Karpas-422 (cell line): Measurements from ENCODE around the gene HIVEP3. TPM values are rescaled to one million over a fixed set of nuclear protein-coding genes. Genes with fewer than 3 reads are reported as not detected.

ENCODE experiments used
- DNase-seq: peaks from one replicate; pipeline ENCODE4 v3.0.0-alpha.2; 2015
- H2AFZ ChIP-seq: fragments of 200-600 bp; sonication (generic); 2 replicates; pipeline ENCODE4 v1.6.1; 2014; ENCODE audit warnings: antibody characterized with exemption, low read length, mixed read lengths
- H3K27ac ChIP-seq: fragments of 200-600 bp; sonication (generic); 2 replicates; pipeline ENCODE4 v1.5.1; 2014; ENCODE audit warnings: mild to moderate bottlenecking, low read length, moderate library complexity
- H3K27me3 ChIP-seq: fragments of 200-600 bp; sonication (generic); 2 replicates; pipeline ENCODE4 v1.6.1; 2014; ENCODE audit warnings: low read length, mixed read lengths
- H3K36me3 ChIP-seq: fragments of 200-600 bp; sonication (generic); 2 replicates; pipeline ENCODE4 v1.6.1; 2014; ENCODE audit warnings: low read length, mixed read lengths; ENCODE audit not compliant: insufficient read depth
- H3K4me1 ChIP-seq: fragments of 200-600 bp; sonication (generic); 2 replicates; pipeline ENCODE4 v1.6.1; 2014; ENCODE audit warnings: mild to moderate bottlenecking, low read length, mixed read lengths
- H3K4me2 ChIP-seq: fragments of 200-600 bp; sonication (generic); 2 replicates; pipeline ENCODE4 v1.6.1; 2014; ENCODE audit warnings: low read length, low read depth, mild to moderate bottlenecking; ENCODE audit not compliant: poor library complexity, severe bottlenecking
- H3K4me3 ChIP-seq: fragments of 200-600 bp; sonication (generic); 2 replicates; pipeline ENCODE4 v1.5.1; 2014; ENCODE audit warnings: mild to moderate bottlenecking, antibody characterized with exemption, low read length, mixed read lengths
- H3K79me2 ChIP-seq: fragments of 200-600 bp; sonication (generic); 2 replicates; pipeline ENCODE4 v1.6.1; 2014; ENCODE audit warnings: mild to moderate bottlenecking, low read length, mixed read lengths
- H3K9ac ChIP-seq: fragments of 200-600 bp; sonication (generic); 2 replicates; pipeline ENCODE4 v1.6.0; 2014; ENCODE audit warnings: low read length
- H3K9me2 ChIP-seq: fragments of 200-600 bp; sonication (generic), shearing (Covaris generic); replicated peaks from 2 replicates; pipeline ENCODE4 v1.6.0; 2014; ENCODE audit warnings: mild to moderate bottlenecking, low read length, moderate library complexity; ENCODE audit not compliant: insufficient read depth
- H3K9me3 ChIP-seq: fragments of 300-700, 200-600 bp; sonication (generic); 2 replicates; pipeline ENCODE4 v1.6.1; 2014; ENCODE audit warnings: low read length, mixed read lengths
- H4K20me1 ChIP-seq: fragments of 200-600 bp; sonication (generic); 2 replicates; pipeline ENCODE4 v1.6.1; 2014; ENCODE audit warnings: mild to moderate bottlenecking, antibody characterized with exemption, low read length, low read depth; ENCODE audit not compliant: insufficient read depth
- total RNA-seq: library from RNA; depleted of rRNA; stranded (reverse); fragments of >200 nt; shearing (Covaris generic); gene quantifications from 2 replicates; pipeline ENCODE4 v1.2.3, GENCODE V29; 2014; ENCODE audit warnings: low replicate concordance

The HIVEP3 gene
- total RNA-seq, 1 experiment from 2014 or later = 1.3 TPM

GRCh38 chr1:41480204-41481108 is 438.3 kb downstream of the HIVEP3 start:
- H3K4me3 ChIP-seq = no peak overlapping the region
- no peak for DNase-seq
- no peaks in the 10 kb centered on the region for H3K4me1 ChIP-seq
- H3K36me3 ChIP-seq = no peaks in the 10 kb centered on the region
- no peaks in the 10 kb centered on the region for H3K9me3 ChIP-seq
- H3K27me3 ChIP-seq = no peaks in the 10 kb centered on the region
- no peak overlapping the region for H3K27ac ChIP-seq
- no peaks in the 10 kb centered on the region for H3K79me2 ChIP-seq
- H3K9me2 ChIP-seq = no peaks in the 10 kb centered on the region
- no peaks in the 10 kb centered on the region for H4K20me1 ChIP-seq
- H3K4me2 ChIP-seq = no peak overlapping the region
- H2AFZ ChIP-seq = no peak overlapping the region
- no peak overlapping the region for H3K9ac ChIP-seq

GRCh38 chr1:41479808-41480160 is 438.9 kb downstream of the HIVEP3 start:
- H3K4me3 ChIP-seq = no peak overlapping the region
- H3K9me2 ChIP-seq = no peaks in the 10 kb centered on the region
- H3K9ac ChIP-seq = no peak overlapping the region
- H3K4me2 ChIP-seq = no peak overlapping the region
- H4K20me1 ChIP-seq = no peaks in the 10 kb centered on the region
- no peak overlapping the region for H2AFZ ChIP-seq
- no peaks in the 10 kb centered on the region for H3K36me3 ChIP-seq
- no peak overlapping the region for H3K27ac ChIP-seq
- H3K9me3 ChIP-seq = no peaks in the 10 kb centered on the region
- no peak for DNase-seq
- H3K4me1 ChIP-seq = no peaks in the 10 kb centered on the region
- H3K27me3 ChIP-seq = no peaks in the 10 kb centered on the region
- no peaks in the 10 kb centered on the region for H3K79me2 ChIP-seq

- H3K4me1 ChIP-seq = no peaks in the 10 kb centered on the region
- H3K4me2 ChIP-seq = no peak overlapping the region
- no peaks in the 10 kb centered on the region for H3K9me3 ChIP-seq
- no peak overlapping the region for H3K4me3 ChIP-seq
- H3K36me3 ChIP-seq = no peaks in the 10 kb centered on the region
- no peaks in the 10 kb centered on the region for H4K20me1 ChIP-seq
- no peaks in the 10 kb centered on the region for H3K27me3 ChIP-seq
- no peak overlapping the region for H2AFZ ChIP-seq
- H3K9me2 ChIP-seq = no peaks in the 10 kb centered on the region
- DNase-seq = no peak
- no peaks in the 10 kb centered on the region for H3K79me2 ChIP-seq
- H3K27ac ChIP-seq = no peak overlapping the region
- H3K9ac ChIP-seq = no peak overlapping the region
These were observed 439.5 kb downstream of the HIVEP3 start for GRCh38 chr1:41479000-41479807.

- Histone ChIP-seq H3K4me3 (no peak overlapping the region), H3K27me3 (no peaks in the 10 kb centered on the region), H3K9ac (no peak overlapping the region), H3K9me2 (no peaks in the 10 kb centered on the region), H4K20me1 (no peaks in the 10 kb centered on the region), H3K9me3 (no peaks in the 10 kb centered on the region), H2AFZ (no peak overlapping the region), H3K4me1 (no peaks in the 10 kb centered on the region), H3K4me2 (no peak overlapping the region), H3K79me2 (no peaks in the 10 kb centered on the region), H3K27ac (no peak overlapping the region), H3K36me3 (no peaks in the 10 kb centered on the region)
- no peak for DNase-seq
These were observed 440.5 kb downstream of the HIVEP3 start for GRCh38 chr1:41478118-41478748.

GRCh38 chr1:41476807-41477361 is 441.8 kb downstream of the HIVEP3 start:
- H3K9ac ChIP-seq = no peak overlapping the region
- no peak overlapping the region for H3K4me2 ChIP-seq
- H3K27me3 ChIP-seq = no peaks in the 10 kb centered on the region
- no peaks in the 10 kb centered on the region for H3K36me3 ChIP-seq
- no peak overlapping the region for H3K4me3 ChIP-seq
- DNase-seq = no peak
- no peak overlapping the region for H2AFZ ChIP-seq
- no peaks in the 10 kb centered on the region for H3K79me2 ChIP-seq
- no peaks in the 10 kb centered on the region for H3K9me2 ChIP-seq
- H3K4me1 ChIP-seq = no peaks in the 10 kb centered on the region
- no peak overlapping the region for H3K27ac ChIP-seq
- H3K9me3 ChIP-seq = no peaks in the 10 kb centered on the region
- no peaks in the 10 kb centered on the region for H4K20me1 ChIP-seq

GRCh38 chr1:41475859-41476567 is 442.7 kb downstream of the HIVEP3 start:
- no peaks in the 10 kb centered on the region for H3K36me3 ChIP-seq
- no peaks in the 10 kb centered on the region for H3K27me3 ChIP-seq
- no peak overlapping the region for H3K4me3 ChIP-seq
- no peak overlapping the region for H2AFZ ChIP-seq
- no peaks in the 10 kb centered on the region for H3K79me2 ChIP-seq
- H4K20me1 ChIP-seq = no peaks in the 10 kb centered on the region
- no peak overlapping the region for H3K9ac ChIP-seq
- no peak overlapping the region for H3K4me2 ChIP-seq
- no peaks in the 10 kb centered on the region for H3K9me2 ChIP-seq
- no peak for DNase-seq
- no peaks in the 10 kb centered on the region for H3K9me3 ChIP-seq
- H3K27ac ChIP-seq = no peak overlapping the region
- H3K4me1 ChIP-seq = no peaks in the 10 kb centered on the region

- Histone ChIP-seq H3K4me1 (no peaks in the 10 kb centered on the region), H3K27ac (no peak overlapping the region), H3K27me3 (no peaks in the 10 kb centered on the region), H3K9me3 (no peaks in the 10 kb centered on the region), H4K20me1 (no peaks in the 10 kb centered on the region), H3K79me2 (no peaks in the 10 kb centered on the region), H3K4me2 (no peak overlapping the region), H3K36me3 (no peaks in the 10 kb centered on the region), H3K9ac (no peak overlapping the region), H3K9me2 (no peaks in the 10 kb centered on the region), H3K4me3 (no peak overlapping the region), H2AFZ (no peak overlapping the region)
- DNase-seq = no peak
These were observed 443.4 kb downstream of the HIVEP3 start for GRCh38 chr1:41475346-41475745.
